Posterior cingulate gyrus (tissue), 11 donors: ENCODE measurements around the gene SDK2.

ENCODE experiments used
- DNase-seq, 10 donors: peaks; one replicate each; pipeline versions ENCODE4 v3.0.0 to v3.0.0-alpha.2; 2020 to 2021; ENCODE audit warnings: mixed read lengths in 3 of 10
- intact Hi-C: fragments of 100-400 bp; cut with DNase I; formaldehyde crosslinking; loops from one replicate; pipeline ENCODE4 v1.15.1; 2023

The SDK2 gene

GRCh38 chr17:73445466-73445865, 198.8 kb downstream of the SDK2 start:
- intact Hi-C loops = no loop called here
- DNase-seq = peak in 2 of 10 donors; percentile 27 to 55

GRCh38 chr17:73444021-73444420, 200.2 kb downstream of the SDK2 start:
- intact Hi-C loops = no loop called here
- peak in 2 of 10 donors; percentile 25 to 55 for DNase-seq

- intact Hi-C loops = no loop called here
- DNase-seq = peak in 2 of 10 donors; percentile 48 to 63
These were observed 204.6 kb downstream of the SDK2 start for GRCh38 chr17:73439597-73439996.

GRCh38 chr17:73437826-73438225, 206.4 kb downstream of the SDK2 start:
- DNase-seq = peak in 2 of 10 donors; percentile 63 to 77
- intact Hi-C loops = no loop called here

GRCh38 chr17:73436954-73437353, 207.3 kb downstream of the SDK2 start:
- intact Hi-C loops = no loop called here
- DNase-seq = peak in 2 of 10 donors; percentile 19 to 20

- intact Hi-C loops = no loop called here
- DNase-seq = peak in 3 of 10 donors; percentile 63 to 84 (median 68)
These were observed 208.8 kb downstream of the SDK2 start for GRCh38 chr17:73435412-73435811.

GRCh38 chr17:73434154-73434553, 210.1 kb downstream of the SDK2 start:
- intact Hi-C loops = no loop called here

GRCh38 chr17:73433501-73433900, 210.7 kb downstream of the SDK2 start:
- peak in 2 of 10 donors; percentile 57 to 66 for DNase-seq
- intact Hi-C loops = no loop called here

More at GRCh38 chr17:73434154-73434553, 210.1 kb downstream of the SDK2 start:
- peak in 1 of 10 donors; percentile 29 for DNase-seq

GRCh38 chr17:73432624-73433190, 211.5 kb downstream of the SDK2 start:
- intact Hi-C loops = no loop called here
- DNase-seq = peak in 2 of 10 donors; percentile 14 to 47

- intact Hi-C loops = no loop called here
These were observed 212.6 kb downstream of the SDK2 start for GRCh38 chr17:73431401-73432205.

GRCh38 chr17:73430848-73431247, 213.4 kb downstream of the SDK2 start:
- DNase-seq = peak in 3 of 10 donors; percentile 35 to 63 (median 55)
- intact Hi-C loops = no loop called here

More at GRCh38 chr17:73431401-73432205, 212.6 kb downstream of the SDK2 start:
- peak in 3 of 10 donors; percentile 64 to 80 (median 73) for DNase-seq

- peak in 3 of 10 donors; percentile 21 to 54 (median 31) for DNase-seq
- intact Hi-C loops = no loop called here
These were observed 214.0 kb downstream of the SDK2 start for GRCh38 chr17:73430165-73430680.

GRCh38 chr17:73429440-73430164, 214.6 kb downstream of the SDK2 start:
- intact Hi-C loops = loop anchor here (1.0 to 5.0 kb wide), 5 partner anchors 113 to 747 kb away; partner anchors contain the start of gene SDK2
- peak; percentile 75 to 98 (median 90) for DNase-seq

GRCh38 chr17:73427198-73427597, 217.0 kb downstream of the SDK2 start:
- intact Hi-C loops = loop anchor here (5.0 kb wide), 3 partner anchors 115 to 530 kb away; partner anchors contain the start of gene SDK2
- no peak for DNase-seq

GRCh38 chr17:73424571-73424970, 219.7 kb downstream of the SDK2 start:
- peak in 1 of 10 donors; percentile 56 for DNase-seq
- intact Hi-C loops = no loop called here

- peak in 2 of 10 donors; percentile 54 to 69 for DNase-seq
- intact Hi-C loops = no loop called here
These were observed 220.4 kb downstream of the SDK2 start for GRCh38 chr17:73423806-73424205.

- peak in 3 of 10 donors; percentile 11 to 67 (median 63) for DNase-seq
- intact Hi-C loops = no loop called here
These were observed 221.0 kb downstream of the SDK2 start for GRCh38 chr17:73423159-73423715.

GRCh38 chr17:73422121-73422520, 222.1 kb downstream of the SDK2 start:
- intact Hi-C loops = no loop called here
- DNase-seq = peak in 2 of 10 donors; percentile 59 to 62

GRCh38 chr17:73420897-73421296, 223.3 kb downstream of the SDK2 start:
- DNase-seq = peak in 2 of 10 donors; percentile 23 to 43
- intact Hi-C loops = no loop called here

GRCh38 chr17:73419881-73420280, 224.4 kb downstream of the SDK2 start:
- intact Hi-C loops = no loop called here
- DNase-seq = peak in 3 of 10 donors; percentile 22 to 67 (median 66)
